Mesothelial cell of epicardium (in vitro differentiated cells): ENCODE measurements around the gene LRRC23. TPM values are rescaled to one million over a fixed set of nuclear protein-coding genes. Genes with fewer than 3 reads are reported as not detected.

ENCODE experiments used
- DNase-seq, 2 experiments: peaks; one replicate each; pipeline ENCODE4 v3.0.0; 2021; ENCODE audit warnings: low spot score in 2 of 2; ENCODE audit not compliant: unreplicated experiment in 2 of 2
- H3K27ac Mint-ChIP-seq: 2 replicates; pipeline ENCODE4 v1.8.0; 2021; ENCODE audit warnings: mixed read lengths
- H3K27me3 Mint-ChIP-seq: 2 replicates; pipeline ENCODE4 v1.8.0; 2021; ENCODE audit warnings: low read depth, mixed read lengths
- H3K36me3 Mint-ChIP-seq: 2 replicates; pipeline ENCODE4 v1.8.0; 2021; ENCODE audit warnings: mixed read lengths
- H3K4me1 Mint-ChIP-seq: 2 replicates; pipeline ENCODE4 v1.8.0; 2021; ENCODE audit warnings: mixed read lengths
- H3K4me3 Mint-ChIP-seq: 2 replicates; pipeline ENCODE4 v1.8.0; 2021; ENCODE audit warnings: mild to moderate bottlenecking, moderate library complexity, mixed read lengths
- H3K9me3 Mint-ChIP-seq: 2 replicates; pipeline ENCODE4 v1.8.0; 2021; ENCODE audit warnings: mixed read lengths
- total RNA-seq: library from RNA; stranded (reverse); gene quantifications from 3 replicates; pipeline ENCODE4 v1.2.1, GENCODE V29; 2021
- TF ChIP-seq, protein P1 (sequence below): fragments of 200-600 bp; sonication (generic); IDR thresholded peaks from one replicate; pipeline ENCODE4 v1.5.0; 2021; ENCODE audit warnings: antibody characterized with exemption; ENCODE audit not compliant: unreplicated experiment

LRRC23 gene
- total RNA-seq, 1 donor from 2014 or later: 11.6 TPM

DNA sequence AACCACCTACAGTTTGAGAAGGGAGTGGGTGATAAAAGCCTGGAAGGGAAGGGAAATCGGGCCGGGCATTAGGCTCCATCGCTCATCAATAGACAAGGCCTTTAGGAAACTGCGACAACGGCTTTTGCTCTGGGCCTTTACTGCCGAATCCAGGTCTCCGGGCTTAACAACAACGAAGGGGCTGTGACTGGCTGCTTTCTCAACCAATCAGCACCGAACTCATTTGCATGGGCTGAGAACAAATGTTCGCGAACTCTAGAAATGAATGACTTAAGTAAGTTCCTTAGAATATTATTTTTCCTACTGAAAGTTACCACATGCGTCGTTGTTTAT lies 38.7 kb downstream of the LRRC23 start:
- Mint-ChIP-seq H3K4me1 (peaks cover 47% of the 10 kb centered on the region), H3K4me3 (peak overlapping the region; percentile 94), H3K27me3 (no peaks in the 10 kb centered on the region), H3K36me3 (peaks cover 9% of the 10 kb centered on the region), H3K27ac (peak overlapping the region; percentile 98), H3K9me3 (no peaks in the 10 kb centered on the region)
- DNase-seq: peak in 1 of 2 experiments; percentile 74
- TF ChIP-seq, protein P1, sequence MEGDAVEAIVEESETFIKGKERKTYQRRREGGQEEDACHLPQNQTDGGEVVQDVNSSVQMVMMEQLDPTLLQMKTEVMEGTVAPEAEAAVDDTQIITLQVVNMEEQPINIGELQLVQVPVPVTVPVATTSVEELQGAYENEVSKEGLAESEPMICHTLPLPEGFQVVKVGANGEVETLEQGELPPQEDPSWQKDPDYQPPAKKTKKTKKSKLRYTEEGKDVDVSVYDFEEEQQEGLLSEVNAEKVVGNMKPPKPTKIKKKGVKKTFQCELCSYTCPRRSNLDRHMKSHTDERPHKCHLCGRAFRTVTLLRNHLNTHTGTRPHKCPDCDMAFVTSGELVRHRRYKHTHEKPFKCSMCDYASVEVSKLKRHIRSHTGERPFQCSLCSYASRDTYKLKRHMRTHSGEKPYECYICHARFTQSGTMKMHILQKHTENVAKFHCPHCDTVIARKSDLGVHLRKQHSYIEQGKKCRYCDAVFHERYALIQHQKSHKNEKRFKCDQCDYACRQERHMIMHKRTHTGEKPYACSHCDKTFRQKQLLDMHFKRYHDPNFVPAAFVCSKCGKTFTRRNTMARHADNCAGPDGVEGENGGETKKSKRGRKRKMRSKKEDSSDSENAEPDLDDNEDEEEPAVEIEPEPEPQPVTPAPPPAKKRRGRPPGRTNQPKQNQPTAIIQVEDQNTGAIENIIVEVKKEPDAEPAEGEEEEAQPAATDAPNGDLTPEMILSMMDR: no peak

DNA sequence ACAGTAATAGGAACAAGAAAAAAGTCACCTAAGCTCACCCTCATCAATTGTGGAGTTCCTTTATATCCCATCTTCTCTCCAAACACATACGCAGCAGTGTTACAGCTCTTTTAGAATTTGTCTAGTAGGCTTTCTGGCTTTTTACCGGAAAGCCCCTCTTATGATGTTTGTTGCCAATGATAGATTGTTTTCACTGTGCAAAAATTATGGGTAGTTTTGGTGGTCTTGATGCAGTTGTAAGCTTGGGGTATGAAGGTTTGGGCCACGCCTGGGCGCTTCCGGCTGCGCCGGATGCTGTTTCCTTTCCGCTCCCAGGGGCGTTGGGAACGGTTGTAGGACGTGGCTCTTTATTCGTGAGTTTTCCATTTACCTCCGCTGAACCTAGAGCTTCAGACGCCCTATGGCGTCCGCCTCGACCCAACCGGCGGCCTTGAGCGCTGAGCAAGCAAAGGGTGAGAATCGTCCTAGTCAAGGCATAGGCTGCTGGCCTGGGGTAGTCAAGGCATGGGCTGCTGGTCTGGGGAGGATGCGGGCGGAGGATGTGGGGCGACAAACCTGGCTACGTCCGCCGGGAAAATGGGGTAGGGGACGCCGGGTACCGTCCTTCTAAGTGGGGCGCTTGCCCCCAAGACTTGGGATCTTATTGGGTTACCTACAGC lies 39.2 kb downstream of the LRRC23 start, which contains the start of the genes C12orf57 and RNU7-1:
Gene C12orf57 (plus strand): TSS at position 301 of the 659 bp plus-strand sequence. CDS start 100 bp downstream, at position 401.
Gene RNU7-1 (plus strand): TSS at position 95 of the 659 bp plus-strand sequence.
- Mint-ChIP-seq H3K27ac (peak within 1 kb of the TSS; percentile 98), H3K4me1 (peaks cover 43% of the 10 kb centered on the region), H3K36me3 (peaks cover 9% of the 10 kb centered on the region), H3K27me3 (no peaks in the 10 kb centered on the region), H3K4me3 (peak within 1 kb of the TSS; percentile 94), H3K9me3 (no peaks in the 10 kb centered on the region)
- DNase-seq: peak in 1 of 2 experiments; percentile 69
- TF ChIP-seq, protein P1: no peak

DNA sequence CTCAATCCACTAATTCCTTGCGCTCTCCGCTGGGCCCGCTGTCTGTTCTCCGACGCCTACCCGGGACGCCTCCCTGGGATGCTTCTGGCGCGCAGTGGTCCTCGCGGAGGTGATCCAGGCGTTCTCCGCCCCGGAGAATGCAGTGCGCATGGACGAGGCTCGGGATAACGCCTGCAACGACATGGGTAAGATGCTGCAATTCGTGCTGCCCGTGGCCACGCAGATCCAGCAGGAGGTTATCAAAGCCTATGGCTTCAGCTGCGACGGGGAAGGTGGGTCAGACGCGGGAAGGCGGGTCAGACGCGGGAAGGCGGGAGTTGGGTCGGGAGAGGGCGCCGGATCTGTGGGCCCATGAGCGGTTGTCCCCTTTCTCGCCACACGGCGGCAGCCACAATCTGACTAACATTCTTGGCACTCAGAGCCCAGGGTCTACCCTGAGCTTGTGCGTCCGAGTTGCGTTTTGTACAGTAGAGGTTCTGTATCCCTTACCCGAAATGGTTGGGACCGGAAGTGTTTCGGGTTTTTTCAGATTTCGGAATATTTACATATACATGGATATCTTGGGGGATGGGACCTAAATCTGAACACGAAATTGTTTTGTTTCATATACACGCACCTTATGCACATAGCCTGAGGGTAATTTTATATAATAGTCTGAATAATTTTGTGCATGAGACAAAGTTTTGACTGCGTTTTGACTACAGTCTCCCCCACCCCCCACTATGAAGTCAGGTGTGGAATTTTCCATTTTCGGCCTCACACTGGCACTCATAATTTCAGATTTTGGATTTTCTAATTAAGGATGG lies 40.0 kb downstream of the LRRC23 start:
- peak; percentile 73 to 88 for DNase-seq
- Mint-ChIP-seq H3K36me3 (peaks cover 9% of the 10 kb centered on the region), H3K9me3 (no peaks in the 10 kb centered on the region), H3K4me1 (peaks cover 35% of the 10 kb centered on the region), H3K27ac (peak overlapping the region; percentile 98), H3K27me3 (no peaks in the 10 kb centered on the region), H3K4me3 (peak overlapping the region; percentile 94)
- TF ChIP-seq, protein P1: peak; percentile 69

DNA sequence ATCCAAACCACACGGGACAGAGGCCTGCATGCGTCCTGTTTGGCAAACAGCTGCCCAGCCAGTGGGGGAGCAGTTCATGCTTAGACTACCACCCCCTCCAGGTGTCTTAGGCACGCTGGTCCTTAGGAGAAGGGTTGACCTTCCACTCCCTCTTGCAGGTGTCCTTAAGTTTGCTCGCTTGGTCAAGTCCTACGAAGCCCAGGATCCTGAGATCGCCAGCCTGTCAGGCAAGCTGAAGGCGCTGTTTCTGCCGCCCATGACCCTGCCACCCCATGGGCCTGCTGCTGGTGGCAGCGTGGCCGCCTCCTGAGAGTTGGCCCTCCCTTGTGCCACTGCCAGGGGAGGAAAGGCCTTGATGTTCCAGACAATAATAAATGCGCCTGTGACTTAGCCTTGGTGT lies 41.0 kb downstream of the LRRC23 start:
- peak overlapping the region; percentile 94 for H3K4me3 Mint-ChIP-seq
- H3K27me3 Mint-ChIP-seq: no peaks in the 10 kb centered on the region
- TF ChIP-seq, protein P1: no peak
- peaks cover 6% of the 10 kb centered on the region for H3K36me3 Mint-ChIP-seq
- H3K27ac Mint-ChIP-seq: peak overlapping the region; percentile 98
- H3K9me3 Mint-ChIP-seq: no peaks in the 10 kb centered on the region
- peaks cover 34% of the 10 kb centered on the region for H3K4me1 Mint-ChIP-seq
- DNase-seq: no peak

DNA sequence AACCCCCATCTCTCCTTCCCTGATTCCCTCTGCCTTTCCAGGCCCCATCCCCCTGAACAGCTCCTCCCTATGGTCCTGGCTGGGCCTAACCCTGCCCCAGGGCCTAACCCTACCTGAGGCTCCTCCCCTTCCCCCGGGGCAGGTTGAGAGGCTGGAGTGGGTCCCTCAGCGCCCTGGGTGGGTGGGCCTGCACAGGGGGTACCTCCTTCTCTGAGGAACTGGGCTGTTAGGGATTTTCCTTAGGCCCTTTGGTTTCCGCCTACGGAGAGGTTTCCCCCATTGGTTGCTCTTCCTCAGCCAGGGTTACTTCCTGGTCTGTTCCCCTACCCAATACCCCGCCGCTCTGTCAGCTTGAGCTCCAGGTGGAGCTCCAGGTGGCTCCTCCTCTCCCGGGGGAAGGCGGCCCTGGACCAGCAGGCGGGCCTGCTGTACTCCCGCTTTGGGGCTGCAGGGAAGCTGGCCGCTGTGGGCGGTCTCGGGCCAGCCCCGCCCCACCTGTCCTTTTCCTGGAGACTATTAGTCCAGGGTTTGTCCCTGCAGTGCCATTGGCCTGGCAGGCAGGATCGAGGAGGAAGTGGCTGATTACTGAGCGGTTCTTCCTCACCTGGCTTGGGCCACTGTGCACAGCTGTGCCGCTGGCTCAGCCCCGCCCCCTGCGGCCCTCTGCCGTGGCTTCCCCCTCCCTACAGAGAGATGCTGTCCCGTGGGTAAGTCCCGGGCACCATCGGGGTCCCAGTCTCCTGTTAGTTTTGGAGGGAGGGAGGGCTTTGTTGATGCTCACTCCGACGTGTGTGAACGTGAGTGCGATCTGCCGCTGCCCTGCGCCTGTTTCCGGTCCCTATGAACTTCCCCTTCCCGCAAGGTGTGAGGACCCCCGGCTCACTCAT lies 41.7 kb downstream of the LRRC23 start:
- Mint-ChIP-seq H3K4me1 (peaks cover 34% of the 10 kb centered on the region), H3K4me3 (peak overlapping the region; percentile 94), H3K27me3 (no peaks in the 10 kb centered on the region), H3K9me3 (no peaks in the 10 kb centered on the region), H3K27ac (peak overlapping the region; percentile 68), H3K36me3 (peaks cover 3% of the 10 kb centered on the region)
- DNase-seq: peak; percentile 82 to 90
- TF ChIP-seq, protein P1: no peak
